ENCODE data around the gene MYL12A. TPM values are rescaled to one million over a fixed set of nuclear protein-coding genes. Genes with fewer than 3 reads are reported as not detected.
A peak's percentile ranks its signal among the peaks of the same experiment; 100 is the strongest.

MYL12A gene
- total RNA-seq, 1 donor from 2014 or later = 1,280 TPM

DNA sequence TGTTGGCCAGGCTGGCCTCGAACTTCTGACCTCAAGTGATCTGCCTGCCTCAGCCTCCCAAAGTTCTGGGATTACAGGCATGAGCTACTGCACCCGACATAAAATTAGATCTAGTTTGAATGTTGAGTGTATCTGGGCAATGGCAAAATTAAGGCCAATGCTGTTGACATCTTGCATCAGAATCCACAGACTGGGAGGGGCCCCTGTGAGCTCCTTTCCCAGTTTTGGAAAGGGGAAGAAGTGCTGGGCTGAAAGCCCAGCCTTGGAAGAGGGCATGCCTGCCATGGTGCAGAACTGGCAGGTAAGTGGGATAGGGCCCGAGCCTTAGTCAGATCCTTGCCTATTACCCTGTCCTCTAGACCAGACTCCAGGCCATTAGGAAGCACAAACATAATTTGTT, 23.4 kb upstream of the MYL12A start:
- DNase-seq (ENCODE audit: low read depth in 2 of 2) = no peak

DNA sequence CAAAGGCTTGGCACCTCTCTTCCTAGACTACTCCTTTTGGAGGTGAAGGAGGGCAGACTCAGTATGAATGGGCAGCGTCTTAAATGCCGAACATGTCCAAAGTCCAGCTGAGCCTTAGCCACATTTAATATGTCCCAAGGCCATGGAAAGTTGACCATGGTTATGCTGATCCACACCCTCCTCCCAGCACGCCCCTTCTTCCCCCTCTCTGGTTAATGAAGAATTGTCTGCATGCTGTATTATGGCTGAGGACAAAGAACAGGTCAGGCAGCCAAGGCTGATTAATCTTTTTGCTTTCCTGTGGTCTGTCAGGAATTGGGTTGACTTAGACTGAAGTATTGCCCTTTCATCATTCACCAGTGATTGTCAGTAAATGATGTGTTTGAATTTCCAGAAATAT, 22.0 kb upstream of the MYL12A start:
- DNase-seq (ENCODE audit: low read depth in 2 of 2) = no peak

GRCh38 chr18:3226048-3226447, 21.6 kb upstream of the MYL12A start:
- DNase-seq (ENCODE audit: low read depth in 2 of 2) = no peak

GRCh38 chr18:3230401-3231334, 16.9 kb upstream of the MYL12A start:
- DNase-seq (ENCODE audit: low read depth in 2 of 2) = no peak

DNA sequence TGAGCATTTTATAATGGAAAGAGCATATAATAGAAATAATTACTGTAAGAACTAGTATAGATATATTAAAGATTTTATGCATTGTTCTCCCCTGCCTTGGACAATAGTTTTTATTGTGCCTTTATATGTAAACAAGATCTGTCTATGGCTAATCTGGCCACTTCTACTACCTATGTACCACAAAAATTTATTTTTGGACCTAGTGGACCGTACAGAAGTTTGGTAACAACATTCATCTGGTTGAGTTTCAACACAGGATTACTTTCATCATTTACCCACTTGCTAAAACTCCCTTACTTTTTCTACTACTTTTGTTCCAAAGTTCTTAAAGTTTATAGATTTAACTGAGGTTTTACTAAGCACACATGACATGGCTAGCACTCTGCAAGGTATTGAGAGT, 14.6 kb upstream of the MYL12A start:
- no peak for DNase-seq (ENCODE audit: low read depth in 2 of 2)

GRCh38 chr18:3233433-3234168, 14.0 kb upstream of the MYL12A start:
- DNase-seq (ENCODE audit: low read depth in 2 of 2) = no peak

GRCh38 chr18:3234457-3234856, 13.1 kb upstream of the MYL12A start:
- no peak for DNase-seq (ENCODE audit: low read depth in 2 of 2)

GRCh38 chr18:3235846-3236245, 11.8 kb upstream of the MYL12A start:
- no peak for DNase-seq (ENCODE audit: low read depth in 2 of 2)

DNA sequence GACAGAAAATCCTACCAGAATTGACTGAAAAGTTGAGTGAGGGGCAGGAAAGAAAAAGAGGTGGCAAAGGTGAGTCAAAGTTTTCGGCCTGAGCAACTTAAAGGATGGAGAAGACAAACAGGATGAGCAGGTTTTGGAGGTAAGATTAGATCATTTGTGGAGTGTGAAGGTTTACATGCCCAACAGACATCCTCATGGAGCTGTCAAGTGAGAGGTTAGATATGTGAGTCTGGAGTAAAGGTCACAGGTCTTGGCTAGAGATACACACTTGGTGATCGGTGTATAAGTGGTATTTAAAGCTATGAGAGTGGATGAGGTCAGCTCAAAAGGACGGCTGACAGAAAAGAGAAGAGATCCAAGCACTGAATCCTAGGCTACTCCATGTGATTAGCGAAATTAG, 11.1 kb upstream of the MYL12A start:
- DNase-seq (ENCODE audit: low read depth in 2 of 2) = no peak

DNA sequence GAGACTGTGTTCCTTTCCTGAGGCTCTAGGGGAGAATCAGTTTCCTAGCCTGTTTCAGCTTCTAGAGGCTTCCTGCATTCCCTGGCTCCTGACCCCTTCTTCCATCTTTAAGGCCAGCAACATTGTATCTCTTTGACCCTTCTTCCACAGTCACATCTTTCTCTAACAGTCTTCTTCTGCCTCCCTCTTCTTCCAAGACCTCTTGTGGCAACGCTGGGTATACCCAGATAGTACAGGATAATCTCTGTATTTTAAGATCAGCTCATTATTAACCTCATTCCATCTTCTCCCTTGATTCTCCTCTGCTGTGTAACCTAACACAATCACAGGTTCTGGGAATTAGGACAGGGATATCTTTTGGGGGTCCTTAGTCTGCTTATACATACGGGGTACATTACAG, 8.9 kb upstream of the MYL12A start:
- no peak for DNase-seq (ENCODE audit: low read depth in 2 of 2)

DNA sequence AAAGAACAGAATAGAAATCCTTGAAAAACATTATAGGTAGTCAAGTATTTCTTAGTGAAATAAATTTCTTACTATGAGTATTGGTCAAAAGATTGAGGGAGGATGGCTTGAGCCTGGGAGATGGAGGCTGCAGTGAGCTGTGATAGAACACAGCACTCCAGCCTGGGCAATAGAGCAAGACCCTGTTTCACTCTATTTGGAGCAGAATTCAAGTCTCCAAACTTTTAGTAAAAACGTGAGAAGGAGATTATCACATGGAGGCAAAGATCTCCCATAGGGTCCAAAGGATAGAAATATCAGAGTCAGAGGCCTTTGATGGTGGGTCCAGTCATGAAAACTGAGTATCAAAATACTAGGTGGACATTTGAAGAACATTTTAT, 2.4 kb upstream of the MYL12A start:
- no peak for DNase-seq (ENCODE audit: low read depth in 2 of 2)

- DNase-seq (ENCODE audit: low read depth in 2 of 2) = peak; percentile 94 to 95
Observed at GRCh38 chr18:3245853-3246634, 1.6 kb upstream of the MYL12A start.

DNA sequence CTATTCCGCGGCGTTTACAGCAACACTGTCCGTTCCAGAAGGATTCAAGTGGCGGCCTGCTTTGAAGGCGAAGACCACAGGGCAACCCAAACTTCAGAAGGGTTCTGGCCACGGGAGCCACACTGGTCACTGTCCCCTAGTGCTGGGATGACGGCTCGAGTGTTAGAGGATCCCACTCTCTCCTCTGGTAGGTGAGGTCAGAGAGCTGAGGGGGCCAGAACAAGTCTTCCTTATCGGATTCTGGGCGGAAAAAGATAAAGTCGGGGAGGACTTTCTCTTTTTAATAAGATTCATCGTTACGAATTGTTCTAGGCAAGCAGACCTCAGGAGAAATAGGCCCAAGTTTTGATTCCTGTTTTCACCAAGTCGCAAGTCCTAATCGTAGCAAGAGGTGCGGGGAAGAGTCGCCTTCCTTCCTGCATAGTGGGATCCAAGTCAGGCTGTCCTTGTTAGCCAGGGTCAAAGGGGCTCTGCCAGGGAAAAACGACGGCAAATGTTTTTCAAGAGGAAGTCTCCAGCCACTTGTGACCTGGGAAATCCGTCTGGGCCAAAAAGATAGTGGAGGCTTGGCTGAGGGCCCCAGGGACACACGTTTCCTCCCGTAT, 864 bp upstream of the MYL12A start:
- peak in 1 of 2 donors; percentile 66 for DNase-seq (ENCODE audit: low read depth in 2 of 2)

DNA sequence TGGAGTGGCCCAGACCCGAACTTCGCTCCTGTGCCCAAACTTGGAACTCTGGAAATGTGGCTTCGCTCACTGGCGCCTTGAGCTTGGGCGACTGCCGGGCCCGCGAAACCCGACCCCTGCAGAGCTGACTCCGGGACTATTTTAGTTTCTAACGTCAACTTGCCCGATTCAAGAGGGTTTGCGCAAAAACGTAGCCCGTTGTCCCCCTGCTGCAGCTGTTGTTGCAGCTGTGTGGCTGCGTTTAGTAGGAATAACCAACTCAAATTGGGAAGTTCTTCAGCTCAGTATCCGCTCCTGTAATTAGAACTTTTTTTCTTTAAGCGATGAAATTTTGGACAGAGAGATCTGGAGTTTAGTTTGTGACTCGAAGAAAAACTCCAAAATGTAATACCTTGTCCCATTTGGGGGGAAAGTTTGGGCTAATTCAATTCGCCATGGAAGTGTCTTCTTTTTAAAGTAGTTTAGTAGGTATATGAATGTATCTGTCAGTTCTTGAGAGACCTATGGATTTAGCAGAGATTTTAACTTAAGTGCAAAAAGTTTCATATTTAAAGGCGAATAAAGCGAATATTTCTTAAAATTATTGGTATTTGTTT, 559 bp downstream of the MYL12A start:
- peak; percentile 64 to 74 for DNase-seq (ENCODE audit: low read depth in 2 of 2)

- DNase-seq (ENCODE audit: low read depth in 2 of 2) = peak; percentile 57 to 78
Observed at GRCh38 chr18:3248658-3249359, 1.2 kb downstream of the MYL12A start.

DNA sequence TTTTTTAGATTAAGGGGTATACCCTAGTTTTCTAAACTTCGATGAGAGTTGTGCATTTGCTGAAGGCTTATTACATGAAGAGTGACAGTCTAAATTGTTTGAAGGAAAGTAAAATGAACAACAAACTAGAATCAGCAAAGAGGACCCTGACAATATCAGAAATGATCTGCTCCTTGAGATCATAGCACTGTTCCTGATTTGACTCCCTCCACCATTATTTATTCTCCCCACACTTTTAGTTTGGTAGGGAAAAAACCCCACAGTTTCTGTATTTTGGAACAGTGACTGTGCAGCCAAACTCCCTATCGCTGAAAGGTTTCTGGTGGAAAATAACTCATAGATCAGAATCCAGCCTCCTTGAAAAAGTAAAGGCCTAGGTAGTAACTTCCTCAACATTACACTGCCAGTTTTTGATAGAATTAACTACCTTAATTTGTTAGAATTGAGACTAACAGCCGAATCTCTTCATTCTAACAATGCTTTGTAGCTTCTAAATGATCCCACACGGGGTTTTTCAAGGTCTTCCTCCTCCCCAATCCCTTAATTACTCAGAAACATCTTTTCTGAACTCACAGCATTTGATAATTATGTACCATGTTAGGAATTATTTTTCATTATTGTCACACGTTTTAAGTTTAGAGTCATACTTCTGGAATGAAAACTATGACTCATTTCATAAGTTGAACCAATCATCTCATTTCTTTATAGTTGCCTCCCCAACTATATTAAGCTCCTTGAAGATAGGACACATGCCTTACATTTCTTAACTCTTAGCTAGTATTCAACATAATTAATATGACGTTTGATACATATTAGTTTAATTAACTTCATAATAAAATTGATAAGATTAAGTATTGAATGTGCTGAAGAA, 2.9 kb downstream of the MYL12A start:
- DNase-seq (ENCODE audit: low read depth in 2 of 2) = peak in 1 of 2 donors; percentile 74

- DNase-seq (ENCODE audit: low read depth in 2 of 2) = peak in 1 of 2 donors; percentile 44
Observed at GRCh38 chr18:3251249-3251962, 3.8 kb downstream of the MYL12A start.

- no peak for DNase-seq (ENCODE audit: low read depth in 2 of 2)
Observed at GRCh38 chr18:3251963-3252277, 4.3 kb downstream of the MYL12A start.

DNA sequence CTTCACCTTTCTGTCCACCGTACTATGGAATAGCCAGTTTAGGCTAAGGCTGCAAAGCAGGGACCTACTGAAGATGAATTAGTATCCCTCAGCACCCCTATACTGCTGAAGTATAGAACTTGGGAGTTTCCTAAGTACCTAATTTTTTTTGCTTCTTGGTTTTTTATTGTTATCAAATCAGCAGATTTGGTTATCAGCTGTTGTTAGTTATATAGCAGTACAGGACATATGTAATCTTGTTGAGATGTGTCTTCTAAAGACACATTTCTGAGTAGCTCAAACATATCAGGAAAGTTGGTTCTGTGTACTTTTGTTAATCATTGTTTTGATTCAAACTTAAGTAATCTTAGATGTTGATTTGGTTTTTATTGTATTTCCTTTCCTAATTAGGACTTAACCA, 5.2 kb downstream of the MYL12A start:
- no peak for DNase-seq (ENCODE audit: low read depth in 2 of 2)

All from lung microvascular endothelial cell (primary cell).